Choroid plexus epithelial cell (primary cell): ENCODE results near the gene THSD4.

Experiments used
- DNase-seq: peaks from one replicate; pipeline ENCODE4 v3.0.0-alpha.2; 2010; ENCODE audit warnings: low read depth
- H3K4me3 ChIP-seq: 2 replicates; pipeline ENCODE4 v1.5.1; 2011; ENCODE audit warnings: low read depth, mild to moderate bottlenecking, control low read depth, low read length, moderate library complexity
- CTCF ChIP-seq: conservative IDR thresholded peaks from 2 replicates; pipeline ENCODE4 v1.5.1; 2011; ENCODE audit warnings: low read depth, mild to moderate bottlenecking, control low read depth, inconsistent platforms, low read length, moderate library complexity

The THSD4 gene

GRCh38 chr15:71567173-71567572 is 451.9 kb downstream of the THSD4 start:
- no peak for TF ChIP-seq CTCF
- no peak for DNase-seq

GRCh38 chr15:71568227-71568626 is 453.0 kb downstream of the THSD4 start:
- no peak for DNase-seq
- H3K4me3 ChIP-seq, result no peak overlapping the region
- no peak for TF ChIP-seq CTCF

More at GRCh38 chr15:71567173-71567572, 451.9 kb downstream of the THSD4 start:
- no peak overlapping the region for H3K4me3 ChIP-seq

GRCh38 chr15:71570736-71571135 is 455.5 kb downstream of the THSD4 start:
- TF ChIP-seq CTCF, result no peak
- no peak overlapping the region for H3K4me3 ChIP-seq
- DNase-seq, result no peak

GRCh38 chr15:71571641-71572040 is 456.4 kb downstream of the THSD4 start:
- TF ChIP-seq CTCF, result no peak
- no peak for DNase-seq

GRCh38 chr15:71572452-71573053 is 457.3 kb downstream of the THSD4 start:
- peak; percentile 35 for TF ChIP-seq CTCF
- no peak overlapping the region for H3K4me3 ChIP-seq
- peak; percentile 43 for DNase-seq

More at GRCh38 chr15:71571641-71572040, 456.4 kb downstream of the THSD4 start:
- H3K4me3 ChIP-seq, result no peak overlapping the region

GRCh38 chr15:71573599-71573998 is 458.3 kb downstream of the THSD4 start:
- no peak for DNase-seq
- no peak for TF ChIP-seq CTCF

GRCh38 chr15:71575474-71576045 is 460.3 kb downstream of the THSD4 start:
- peak; percentile 64 for TF ChIP-seq CTCF
- peak; percentile 52 for DNase-seq
- H3K4me3 ChIP-seq, result no peak overlapping the region

More at GRCh38 chr15:71573599-71573998, 458.3 kb downstream of the THSD4 start:
- no peak overlapping the region for H3K4me3 ChIP-seq
